Endothelial cell of umbilical vein (primary cell): ENCODE measurements around the gene NR5A1. TPM values are rescaled to one million over a fixed set of nuclear protein-coding genes. Genes with fewer than 3 reads are reported as not detected.

ENCODE experiments used
- BruUV-seq: library from RNA; stranded (reverse); fragments of 400-500 nt; replicated peaks from 2 replicates; lab custom pipeline; 2021; lab: Mats Ljungman, UMichigan
- CTCF ChIA-PET: fragments of 300-600, 350-600 bp; sonication (Branson Sonifier 250); formaldehyde crosslinking; loops from one replicate; lab custom pipeline; 2021; ENCODE audit warnings: antibody characterized with exemption, inconsistent platforms; lab: Charles Lee
- POLR2A ChIA-PET: fragments of 300-600, 350-600 bp; sonication (Branson Sonifier 250); formaldehyde crosslinking; loops from one replicate; lab custom pipeline; 2021; ENCODE audit warnings: antibody characterized with exemption, inconsistent platforms; lab: Charles Lee
- DNase-seq: peaks from one replicate; pipeline ENCODE4 v3.0.0-alpha.2; 2011; ENCODE audit warnings: low read depth, low spot score
- FAIRE-seq: peaks from 2 replicates; lab custom pipeline; 2011; peaks lifted over from hg19 to GRCh38; lab: Jason Lieb, UNC
- H2AFZ ChIP-seq: 2 replicates; pipeline ENCODE4 v1.6.0; 2012; ENCODE audit warnings: low read depth, low read length, control low read depth, inconsistent platforms
- H3K27ac ChIP-seq: 2 replicates; pipeline ENCODE4 v1.5.1; 2011; ENCODE audit warnings: low read depth, mild to moderate bottlenecking, control low read depth, low read length, moderate library complexity; ENCODE audit not compliant: insufficient read depth
- H3K27me3 ChIP-seq, 2 experiments: 2 replicates each; pipeline versions ENCODE4 v1.6.0 to v1.6.1; 2011; ENCODE audit warnings: low read length in 2 of 2, mixed read lengths in 1 of 2; ENCODE audit not compliant: control insufficient read depth in 2 of 2, insufficient read depth in 2 of 2
- H3K36me3 ChIP-seq, 2 experiments: 2 replicates in 1 of 2; 3 replicates in 1 of 2; pipeline ENCODE4 v1.5.1; 2011; ENCODE audit warnings: low read length in 2 of 2, mild to moderate bottlenecking in 1 of 2, moderate library complexity in 1 of 2; ENCODE audit not compliant: control insufficient read depth in 2 of 2, insufficient read depth in 2 of 2; ENCODE audit errors: extremely low read depth in 1 of 2
- H3K4me1 ChIP-seq: 3 replicates; pipeline ENCODE4 v1.5.1; 2011; ENCODE audit warnings: mild to moderate bottlenecking, low read length; ENCODE audit not compliant: control insufficient read depth, insufficient read depth; ENCODE audit errors: extremely low read depth
- H3K4me2 ChIP-seq: 2 replicates; pipeline ENCODE4 v1.6.1; 2011; ENCODE audit warnings: low read length, control low read depth, mixed read lengths; ENCODE audit not compliant: insufficient read depth
- H3K4me3 ChIP-seq, 3 experiments: fragments of 200-600 bp in 1 of 3; sonication (generic), shearing (Covaris generic) in 1 of 3; replicated peaks in 1 of 3; 2 replicates each; pipeline ENCODE4 v1.5.1; 2011 to 2016; ENCODE audit warnings: control low read depth in 3 of 3, low read length in 3 of 3, mild to moderate bottlenecking in 2 of 3, inconsistent platforms in 1 of 3, low read depth in 1 of 3, moderate library complexity in 1 of 3; ENCODE audit not compliant: insufficient read depth in 1 of 3
- H3K79me2 ChIP-seq: 2 replicates; pipeline ENCODE4 v1.6.0; 2012; ENCODE audit warnings: low read length, inconsistent platforms; ENCODE audit not compliant: control insufficient read depth, insufficient read depth
- H3K9ac ChIP-seq: replicated peaks from 2 replicates; pipeline ENCODE3; 2011; ENCODE audit warnings: low read length, control low read depth; ENCODE audit not compliant: insufficient read depth; ENCODE audit errors: extremely low read depth
- H3K9me1 ChIP-seq: replicated peaks from 3 replicates; pipeline ENCODE4 v1.6.0; 2011; ENCODE audit warnings: mild to moderate bottlenecking, low read length; ENCODE audit not compliant: control insufficient read depth, insufficient read depth; ENCODE audit errors: extremely low read depth
- H3K9me3 ChIP-seq: replicated peaks from 2 replicates; pipeline ENCODE4 v1.5.1; 2012; ENCODE audit warnings: low read length, inconsistent platforms; ENCODE audit not compliant: control insufficient read depth, insufficient read depth
- H4K20me1 ChIP-seq: replicated peaks from 2 replicates; pipeline ENCODE3; 2011; ENCODE audit warnings: mild to moderate bottlenecking, low read length; ENCODE audit not compliant: control insufficient read depth, insufficient read depth; ENCODE audit errors: extremely low read depth
- CTCF ChIP-seq, 2 donors: IDR thresholded peaks; 1 replicate in 1 of 2; 2 replicates in 1 of 2; pipeline ENCODE4 v1.5.1; 2011; ENCODE audit warnings: low read length in 2 of 2, mild to moderate bottlenecking in 2 of 2, moderate library complexity in 2 of 2, control low read depth in 1 of 2, inconsistent platforms in 1 of 2, low read depth in 1 of 2; ENCODE audit not compliant: insufficient read depth in 1 of 2; ENCODE audit errors: extremely low read depth in 1 of 2
- EZH2 ChIP-seq: IDR thresholded peaks from 2 replicates; pipeline ENCODE4 v1.6.1; 2012; ENCODE audit warnings: borderline replicate concordance, low read depth, mild to moderate bottlenecking, moderate library complexity, low read length, inconsistent platforms; ENCODE audit not compliant: severe bottlenecking
- FOS ChIP-seq: IDR thresholded peaks from 2 replicates; pipeline ENCODE4 v1.6.1; 2011; ENCODE audit warnings: mild to moderate bottlenecking, low read length, moderate library complexity, borderline replicate concordance; ENCODE audit not compliant: insufficient read depth
- GATA2 ChIP-seq: IDR thresholded peaks from 2 replicates; pipeline ENCODE4 v1.7.0; 2011; ENCODE audit warnings: low read depth, mild to moderate bottlenecking, moderate library complexity, mixed read lengths, low read length; ENCODE audit not compliant: insufficient read length, insufficient read depth
- JUN ChIP-seq: IDR thresholded peaks from 2 replicates; pipeline ENCODE4 v1.6.1; 2011; ENCODE audit warnings: borderline replicate concordance, low read depth; ENCODE audit not compliant: insufficient read length, insufficient read depth
- MAX ChIP-seq: IDR thresholded peaks from 2 replicates; pipeline ENCODE4 v1.6.1; 2011; ENCODE audit not compliant: insufficient read depth, insufficient read length
- MYC ChIP-seq: IDR thresholded peaks from one replicate; pipeline ENCODE4 v1.6.1; 2011; ENCODE audit warnings: mild to moderate bottlenecking, low read depth, low read length
- POLR2A ChIP-seq: IDR thresholded peaks from 2 replicates; pipeline ENCODE4 v1.6.1; 2012; ENCODE audit warnings: low read depth, mild to moderate bottlenecking, control low read depth, low read length
- POLR2AphosphoS5 ChIP-seq: IDR thresholded peaks from 2 replicates; pipeline ENCODE4 v1.6.1; 2012; ENCODE audit warnings: low read depth, mild to moderate bottlenecking, control low read depth, low read length, moderate library complexity; ENCODE audit not compliant: insufficient read depth
- dilution Hi-C: fragments of 300-500 bp; cut with MboI; formaldehyde crosslinking; loops from one replicate; pipeline ENCODE4 v1.15.0; 2019; ENCODE audit warnings: low sequenced_read_pairs; ENCODE audit not compliant: extremely low pct_ligation_motif_present
- intact Hi-C: fragments of 100-400 bp; cut with micrococcal nuclease; formaldehyde crosslinking; loops from one replicate; pipeline ENCODE4 v1.10.0; 2022
- polyA plus RNA-seq, 4 experiments: library from polyadenylated mRNA; depleted of rRNA in 3 of 4; stranded (reverse) in 3 of 4; unstranded in 1 of 4; fragments of >200 nt; gene quantifications; 2 replicates each; pipeline versions ENCODE4 v1.2.1 to v1.2.3, GENCODE V29; 2011 to 2012; ENCODE audit warnings: missing spikeins in 1 of 4
- total RNA-seq: library from RNA; stranded (reverse); gene quantifications from 2 replicates; pipeline ENCODE4 v1.2.3, GENCODE V29; 2021

The NR5A1 gene
- total and polyA plus RNA-seq, 2 donors (not counting 3 experiments of a cell fraction or from before 2014, with no cell fraction given) = not detected

- Histone ChIP-seq H3K4me2 (no peak overlapping the region), H3K9me3 (no peaks in the 10 kb centered on the region), H4K20me1 (no peaks in the 10 kb centered on the region), H3K4me1 (peaks cover 3% of the 10 kb centered on the region), H2AFZ (no peak overlapping the region), H3K27me3 (peaks cover 14 to 24% of the 10 kb centered on the region in 2 experiments), H3K79me2 (no peaks in the 10 kb centered on the region), H3K27ac (no peak overlapping the region), H3K36me3 (no peaks in the 10 kb centered on the region), H3K9me1 (no peaks in the 10 kb centered on the region), H3K9ac (no peak overlapping the region), H3K4me3 (no peak overlapping the region)
- BruUV-seq = no TSS peak
- POLR2A ChIA-PET = no interaction called here
- dilution Hi-C loops (no loop called here), intact Hi-C loops (no loop called here)
- TF ChIP-seq MAX (no peak), MYC (no peak), CTCF (IDR thresholded peaks at IDR 0.05; ENCODE audit: extremely low read depth in 1 of 2, insufficient read depth in 1 of 2, low read depth in 1 of 2, low read length in 2 of 2) (no peak), FOS (no peak), POLR2A (no peak), GATA2 (no peak), JUN (no peak), POLR2AphosphoS5 (no peak), EZH2 (no peak)
- no peak for DNase-seq
- CTCF ChIA-PET = interaction anchor here (0.8 to 1.4 kb wide), 2 partner anchors 29 to 82 kb away, joined by 3 to 6 read pairs; no protein-coding TSS in a partner anchor
- FAIRE-seq = no peak
Measured at GRCh38 chr9:124454791-124455443, 52.3 kb downstream of the NR5A1 start.
